ENCODE measurements around the gene WDR59. TPM values are rescaled to one million over a fixed set of nuclear protein-coding genes. Genes with fewer than 3 reads are reported as not detected.
"Not testable (repeated sequence)": the region's sequence is repeated elsewhere in the genome, so short reads cannot be mapped to it uniquely, and the experiment has no call there.

WDR59 gene
- total and polyA plus RNA-seq, 2 donors (not counting 1 experiment from before 2014, with no cell fraction given), result 52.6 to 127 TPM

DNA sequence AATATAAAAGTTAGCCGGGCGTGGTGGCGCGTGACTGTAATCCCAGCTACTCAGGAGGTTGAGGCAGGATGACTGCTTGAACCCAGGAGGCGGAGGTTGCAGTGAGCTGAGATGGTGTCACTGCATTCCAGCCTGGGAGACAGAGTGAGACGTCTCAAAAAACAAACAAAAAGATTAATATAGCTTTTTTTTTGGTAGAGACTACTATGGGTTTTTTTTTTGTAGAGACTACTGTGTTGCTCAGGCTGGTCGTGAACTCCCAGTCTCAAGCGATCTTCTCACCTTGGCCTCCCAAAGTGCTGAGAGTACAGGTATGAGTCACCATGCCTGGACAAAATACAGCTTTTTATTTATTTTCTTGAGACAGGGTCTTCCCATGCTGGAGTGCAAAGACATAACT, 34.1 kb upstream of the WDR59 start:
- Mint-ChIP-seq H3K4me1 (peaks cover under 1% of the 10 kb centered on the region), H3K27ac (no peak overlapping the region), H3K4me3 (no peak overlapping the region), H3K9me3 (ENCODE audit: insufficient read depth) (no peaks in the 10 kb centered on the region), H3K27me3 (no peaks in the 10 kb centered on the region)
- Histone ChIP-seq H3K27me3 (replicated peaks in 1 of 4; ENCODE audit: control extremely low read depth in 1 of 4, control insufficient read depth in 3 of 4, insufficient read depth in 4 of 4, low read length in 3 of 4) (no peaks in the 10 kb centered on the region), H3K4me3 (ENCODE audit: control extremely low read depth in 1 of 5, extremely low read depth in 1 of 5, insufficient read depth in 1 of 5, low read depth in 2 of 5, low read length in 4 of 5) (no peak overlapping the region), H3K36me3 (replicated peaks in 1 of 2; ENCODE audit: control extremely low read depth in 1 of 2, control insufficient read depth in 1 of 2, extremely low read depth in 1 of 2, insufficient read depth in 2 of 2, low read length in 1 of 2) (no peaks in the 10 kb centered on the region), H3K4me1 (ENCODE audit: control insufficient read depth in 2 of 2, insufficient read depth in 2 of 2, low read length in 2 of 2) (no peaks in the 10 kb centered on the region), H3K4me2 (replicated peaks; ENCODE audit: low read depth, low read length, poor library complexity, severe bottlenecking) (no peak overlapping the region), H3K9ac (ENCODE audit: low read length) (no peak overlapping the region), H3K79me2 (ENCODE audit: control insufficient read depth, insufficient read depth, low read length) (no peaks in the 10 kb centered on the region), H3K9me3 (ENCODE audit: control extremely low read depth in 1 of 3, control insufficient read depth in 2 of 3, insufficient read depth in 1 of 3, low read length in 2 of 3) (peaks cover 3 to 18% (median 11%) of the 10 kb centered on the region in 3 donors), H3K27ac (ENCODE audit: low read length in 2 of 2) (no peak overlapping the region), H4K20me1 (ENCODE audit: control insufficient read depth, insufficient read depth, low read length, poor library complexity, severe bottlenecking) (no peaks in the 10 kb centered on the region), H2AFZ (ENCODE audit: insufficient read depth, low read depth, low read length, poor library complexity, severe bottlenecking) (no peak overlapping the region)
- POLR2A ChIA-PET, result no interaction called here
- intact Hi-C loops (cut with micrococcal nuclease), result no loop called here
- CTCF ChIA-PET, result no interaction called here
- ATAC-seq (ENCODE audit: low read depth) (no peak), DNase-seq (no peak)
- TF ChIP-seq EZH2 (IDR thresholded peaks at IDR 0.05; ENCODE audit: borderline replicate concordance, insufficient read depth, low read depth, low read length, poor library complexity, severe bottlenecking), result no peak
- 78% methylated on average over 6 of the region's 8 CpGs for WGBS (ENCODE audit: insufficient coverage)

DNA sequence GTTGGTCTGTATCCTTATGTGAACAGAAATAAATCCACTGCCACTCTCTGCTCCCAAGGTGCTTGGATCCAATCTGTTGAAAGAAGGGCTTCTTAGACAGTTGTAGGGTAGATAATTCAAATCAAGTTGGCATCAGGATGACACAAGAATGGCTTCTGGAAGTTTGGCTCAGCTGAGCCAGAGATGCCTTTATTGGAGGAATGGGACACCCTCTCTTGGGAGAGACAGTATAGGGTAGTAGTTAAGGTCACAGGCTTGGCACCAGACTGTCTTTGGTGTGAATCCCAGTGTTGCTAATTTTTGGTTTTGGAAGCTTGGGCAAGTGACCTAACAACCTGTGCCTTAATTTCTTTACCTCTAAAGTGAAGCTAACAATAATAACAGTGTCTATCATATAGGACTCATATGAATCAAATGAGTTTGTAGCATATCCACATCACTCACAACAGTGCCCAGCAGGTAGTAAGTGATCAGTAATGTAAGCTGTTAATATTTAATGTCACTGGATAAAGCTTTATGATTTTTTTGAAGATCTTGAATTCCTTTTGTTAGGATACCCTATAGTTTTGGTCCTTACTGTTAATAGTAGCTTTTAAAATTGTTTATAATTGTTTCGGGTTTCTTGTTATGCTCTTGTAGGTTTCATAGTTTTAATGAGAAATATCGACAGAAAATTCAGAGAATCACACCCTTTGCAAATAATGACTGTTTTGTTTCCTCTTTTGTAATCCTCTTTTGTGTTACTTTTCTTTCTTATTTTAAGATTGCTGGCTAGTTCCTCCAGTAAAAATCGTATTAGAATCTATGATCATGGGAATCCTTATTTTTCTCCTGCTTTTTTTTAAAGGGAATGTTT, 33.0 kb upstream of the WDR59 start:
- ChIA-PET POLR2A (no interaction called here), CTCF (interaction anchor here (1.1 to 1.3 kb wide), 2 partner anchors 19 to 93 kb away, joined by 3 to 4 read pairs; partner anchors contain the start of gene ZNRF1)
- Mint-ChIP-seq H3K4me3 (no peak overlapping the region), H3K27ac (no peak overlapping the region), H3K27me3 (no peaks in the 10 kb centered on the region), H3K9me3 (ENCODE audit: insufficient read depth) (no peaks in the 10 kb centered on the region), H3K4me1 (no peaks in the 10 kb centered on the region)
- H2AFZ ChIP-seq (ENCODE audit: insufficient read depth, low read depth, low read length, poor library complexity, severe bottlenecking), result no peak overlapping the region
- H3K79me2 ChIP-seq (ENCODE audit: control insufficient read depth, insufficient read depth, low read length), result no peaks in the 10 kb centered on the region
- no peak overlapping the region for H3K4me2 ChIP-seq (replicated peaks; ENCODE audit: low read depth, low read length, poor library complexity, severe bottlenecking)
- H3K9ac ChIP-seq (ENCODE audit: low read length), result no peak overlapping the region
- no peaks in the 10 kb centered on the region for H3K27me3 ChIP-seq (replicated peaks in 1 of 4; ENCODE audit: control extremely low read depth in 1 of 4, control insufficient read depth in 3 of 4, insufficient read depth in 4 of 4, low read length in 3 of 4)
- H3K9me3 ChIP-seq (ENCODE audit: control extremely low read depth in 1 of 3, control insufficient read depth in 2 of 3, insufficient read depth in 1 of 3, low read length in 2 of 3), result peaks cover 2 to 18% (median 11%) of the 10 kb centered on the region in 3 donors
- no CpG with 5 or more reads among the region's 3 CpGs for WGBS (ENCODE audit: insufficient coverage)
- H3K27ac ChIP-seq (ENCODE audit: low read length in 2 of 2), result no peak overlapping the region
- intact Hi-C loops (cut with micrococcal nuclease), result no loop called here
- no peaks in the 10 kb centered on the region for H4K20me1 ChIP-seq (ENCODE audit: control insufficient read depth, insufficient read depth, low read length, poor library complexity, severe bottlenecking)
- H3K4me3 ChIP-seq (ENCODE audit: control extremely low read depth in 1 of 5, extremely low read depth in 1 of 5, insufficient read depth in 1 of 5, low read depth in 2 of 5, low read length in 4 of 5), result no peak overlapping the region
- H3K36me3 ChIP-seq (replicated peaks in 1 of 2; ENCODE audit: control extremely low read depth in 1 of 2, control insufficient read depth in 1 of 2, extremely low read depth in 1 of 2, insufficient read depth in 2 of 2, low read length in 1 of 2), result no peaks in the 10 kb centered on the region
- TF ChIP-seq EZH2 (IDR thresholded peaks at IDR 0.05; ENCODE audit: borderline replicate concordance, insufficient read depth, low read depth, low read length, poor library complexity, severe bottlenecking), result no peak
- TF ChIP-seq, protein P1, sequence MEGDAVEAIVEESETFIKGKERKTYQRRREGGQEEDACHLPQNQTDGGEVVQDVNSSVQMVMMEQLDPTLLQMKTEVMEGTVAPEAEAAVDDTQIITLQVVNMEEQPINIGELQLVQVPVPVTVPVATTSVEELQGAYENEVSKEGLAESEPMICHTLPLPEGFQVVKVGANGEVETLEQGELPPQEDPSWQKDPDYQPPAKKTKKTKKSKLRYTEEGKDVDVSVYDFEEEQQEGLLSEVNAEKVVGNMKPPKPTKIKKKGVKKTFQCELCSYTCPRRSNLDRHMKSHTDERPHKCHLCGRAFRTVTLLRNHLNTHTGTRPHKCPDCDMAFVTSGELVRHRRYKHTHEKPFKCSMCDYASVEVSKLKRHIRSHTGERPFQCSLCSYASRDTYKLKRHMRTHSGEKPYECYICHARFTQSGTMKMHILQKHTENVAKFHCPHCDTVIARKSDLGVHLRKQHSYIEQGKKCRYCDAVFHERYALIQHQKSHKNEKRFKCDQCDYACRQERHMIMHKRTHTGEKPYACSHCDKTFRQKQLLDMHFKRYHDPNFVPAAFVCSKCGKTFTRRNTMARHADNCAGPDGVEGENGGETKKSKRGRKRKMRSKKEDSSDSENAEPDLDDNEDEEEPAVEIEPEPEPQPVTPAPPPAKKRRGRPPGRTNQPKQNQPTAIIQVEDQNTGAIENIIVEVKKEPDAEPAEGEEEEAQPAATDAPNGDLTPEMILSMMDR (IDR thresholded peaks at IDR 0.05), result no peak
- H3K4me1 ChIP-seq (ENCODE audit: control insufficient read depth in 2 of 2, insufficient read depth in 2 of 2, low read length in 2 of 2), result no peaks in the 10 kb centered on the region
- no peak for ATAC-seq (ENCODE audit: low read depth)
- no peak for DNase-seq

DNA sequence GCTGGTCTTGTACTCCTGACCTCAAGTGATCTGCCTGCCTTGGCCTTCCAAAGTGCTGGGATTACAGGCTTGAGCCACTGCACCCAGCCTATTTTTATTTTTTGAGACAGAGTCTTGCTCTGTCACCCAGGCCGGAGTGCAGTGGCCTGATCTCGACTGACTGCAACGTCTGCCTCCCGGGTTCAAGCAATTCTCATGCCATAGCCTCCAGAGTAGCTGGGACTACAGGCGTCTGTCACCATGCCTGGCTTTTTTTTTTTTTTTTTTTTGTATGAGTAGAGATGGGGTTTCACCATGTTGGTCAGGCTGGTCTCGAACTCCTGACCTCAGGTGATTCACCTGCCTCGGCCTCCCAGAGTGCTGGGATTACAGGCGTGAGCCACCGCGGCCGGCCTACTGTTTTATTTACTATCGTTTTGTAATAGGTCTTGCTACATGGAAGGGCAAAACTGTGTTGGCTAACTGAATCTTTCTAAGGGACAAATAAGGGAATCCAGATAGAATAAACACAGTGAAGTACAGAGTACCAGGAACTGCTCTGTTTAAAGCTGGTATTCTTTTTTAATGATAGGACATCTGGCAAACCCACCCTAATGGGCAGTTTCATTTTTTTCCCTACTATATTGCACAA, 31.6 kb upstream of the WDR59 start:
- CTCF ChIA-PET, result interaction anchor here (1.2 kb wide), 1 partner anchor 95 kb away, joined by 3 read pairs; no protein-coding TSS in a partner anchor
- H3K9ac ChIP-seq (ENCODE audit: low read length); H2AFZ ChIP-seq (ENCODE audit: insufficient read depth, low read depth, low read length, poor library complexity, severe bottlenecking); POLR2A ChIA-PET; DNase-seq; H3K27ac ChIP-seq (ENCODE audit: low read length in 2 of 2); intact Hi-C loops (cut with micrococcal nuclease); H3K4me1 ChIP-seq (ENCODE audit: control insufficient read depth in 2 of 2, insufficient read depth in 2 of 2, low read length in 2 of 2); H4K20me1 ChIP-seq (ENCODE audit: control insufficient read depth, insufficient read depth, low read length, poor library complexity, severe bottlenecking); H3K4me3 ChIP-seq (ENCODE audit: control extremely low read depth in 1 of 5, extremely low read depth in 1 of 5, insufficient read depth in 1 of 5, low read depth in 2 of 5, low read length in 4 of 5); H3K79me2 ChIP-seq (ENCODE audit: control insufficient read depth, insufficient read depth, low read length); H3K27ac Mint-ChIP-seq; H3K36me3 ChIP-seq (replicated peaks in 1 of 2; ENCODE audit: control extremely low read depth in 1 of 2, control insufficient read depth in 1 of 2, extremely low read depth in 1 of 2, insufficient read depth in 2 of 2, low read length in 1 of 2); H3K4me3 Mint-ChIP-seq; H3K9me3 Mint-ChIP-seq (ENCODE audit: insufficient read depth); H3K27me3 Mint-ChIP-seq; H3K27me3 ChIP-seq (replicated peaks in 1 of 4; ENCODE audit: control extremely low read depth in 1 of 4, control insufficient read depth in 3 of 4, insufficient read depth in 4 of 4, low read length in 3 of 4); ATAC-seq (ENCODE audit: low read depth); H3K4me2 ChIP-seq (replicated peaks; ENCODE audit: low read depth, low read length, poor library complexity, severe bottlenecking): not testable (repeated sequence)
- peaks cover 13% of the 10 kb centered on the region for H3K4me1 Mint-ChIP-seq
- 97% methylated on average over 11 of the region's 12 CpGs for WGBS (ENCODE audit: insufficient coverage)
- H3K9me3 ChIP-seq (ENCODE audit: control extremely low read depth in 1 of 3, control insufficient read depth in 2 of 3, insufficient read depth in 1 of 3, low read length in 2 of 3), result peaks cover 2 to 13% (median 7%) of the 10 kb centered on the region in 3 donors
